Ascending aorta (tissue), 2 donors: Measurements from ENCODE around the gene DVL1. TPM values are rescaled to one million over a fixed set of nuclear protein-coding genes. Genes with fewer than 3 reads are reported as not detected.
"Not testable (repeated sequence)": the region's sequence is repeated elsewhere in the genome, so short reads cannot be mapped to it uniquely, and the experiment has no call there.

Experiments
- DNase-seq, 2 donors: peaks; one replicate each; pipeline ENCODE4 v3.0.0-alpha.2; 2019; ENCODE audit warnings: low spot score in 2 of 2
- H3K27ac ChIP-seq, 2 donors: fragments of 200-600 bp; sonication (generic); one replicate each; pipeline ENCODE4 v1.5.1; 2016 to 2017; ENCODE audit warnings: mild to moderate bottlenecking in 1 of 2
- H3K27me3 ChIP-seq: fragments of 200-600 bp; sonication (generic); one replicate; pipeline ENCODE4 v1.5.1; 2017
- H3K36me3 ChIP-seq, 2 donors: fragments of 200-600 bp; sonication (generic); one replicate each; pipeline ENCODE4 v1.5.1; 2016
- H3K4me1 ChIP-seq, 2 donors: fragments of 200-600 bp; sonication (generic); one replicate each; pipeline ENCODE4 v1.5.1; 2016 to 2017; ENCODE audit warnings: mild to moderate bottlenecking in 1 of 2
- H3K4me3 ChIP-seq, 2 donors: fragments of 200-600 bp; sonication (generic); one replicate each; pipeline ENCODE4 v1.5.1; 2016 to 2017; ENCODE audit warnings: mild to moderate bottlenecking in 1 of 2
- H3K9me3 ChIP-seq, 2 donors: fragments of 200-600 bp; sonication (generic); one replicate each; pipeline ENCODE4 v1.5.1; 2016
- CTCF ChIP-seq, 3 experiments: fragments of 200-600 bp in 2 of 3; fragments of 450-650 bp in 1 of 3; sonication (generic) in 2 of 3; IDR thresholded peaks; one replicate each; pipeline ENCODE4 v1.5.1; 2016 to 2019; ENCODE audit warnings: antibody characterized with exemption in 3 of 3, mild to moderate bottlenecking in 1 of 3, moderate library complexity in 1 of 3
- intact Hi-C: fragments of 100-400 bp; cut with DNase I; formaldehyde crosslinking; loops from one replicate; pipeline ENCODE4 v1.15.1; 2023
- total RNA-seq: library from RNA; depleted of rRNA; stranded (reverse); fragments of >200 nt; gene quantifications from one replicate; pipeline ENCODE4 v1.1.0, GENCODE V29; 2016

DVL1 gene
- total RNA-seq, 1 donor from 2014 or later = 66.7 TPM

GRCh38 chr1:1387098-1388077 is 38.2 kb upstream of the DVL1 start:
- Histone ChIP-seq H3K27ac (no peak overlapping the region), H3K9me3 (no peaks in the 10 kb centered on the region), H3K4me3 (no peak overlapping the region), H3K4me1 (no peaks in the 10 kb centered on the region), H3K36me3 (peaks cover 67 to 76% of the 10 kb centered on the region in 2 donors), H3K27me3 (no peaks in the 10 kb centered on the region)
- DNase-seq = no peak
- intact Hi-C loops = no loop called here
- TF ChIP-seq CTCF (IDR thresholded peaks at IDR 0.05) = no peak

GRCh38 chr1:1385931-1386330 is 36.7 kb upstream of the DVL1 start:
- DNase-seq = no peak
- Histone ChIP-seq H3K27ac (no peak overlapping the region), H3K4me3 (no peak overlapping the region), H3K9me3 (no peaks in the 10 kb centered on the region), H3K27me3 (no peaks in the 10 kb centered on the region), H3K4me1 (no peaks in the 10 kb centered on the region), H3K36me3 (peaks cover 64 to 65% of the 10 kb centered on the region in 2 donors)
- intact Hi-C loops = no loop called here
- TF ChIP-seq CTCF (IDR thresholded peaks at IDR 0.05) = no peak

- H3K9me3 ChIP-seq, H3K4me3 ChIP-seq, DNase-seq, H3K27ac ChIP-seq, H3K27me3 ChIP-seq, intact Hi-C loops, H3K4me1 ChIP-seq: not testable (repeated sequence)
- H3K36me3 ChIP-seq = peaks cover 58 to 59% of the 10 kb centered on the region in 2 donors
These were observed 36.1 kb upstream of the DVL1 start for GRCh38 chr1:1385339-1385738.

GRCh38 chr1:1381294-1381693 is 32.1 kb upstream of the DVL1 start:
- peaks cover 19% of the 10 kb centered on the region in 2 donors for H3K36me3 ChIP-seq
- DNase-seq = no peak
- no peaks in the 10 kb centered on the region for H3K27me3 ChIP-seq
- no peak overlapping the region for H3K4me3 ChIP-seq
- intact Hi-C loops = no loop called here
- H3K27ac ChIP-seq = no peak overlapping the region
- no peaks in the 10 kb centered on the region for H3K4me1 ChIP-seq
- no peaks in the 10 kb centered on the region for H3K9me3 ChIP-seq
- TF ChIP-seq CTCF (IDR thresholded peaks at IDR 0.05) = no peak

GRCh38 chr1:1380860-1381259 is 31.6 kb upstream of the DVL1 start:
- intact Hi-C loops = no loop called here
- Histone ChIP-seq H3K4me1 (peaks cover 1 to 2% of the 10 kb centered on the region in 2 donors), H3K36me3 (peaks cover 14 to 15% of the 10 kb centered on the region in 2 donors), H3K9me3 (no peaks in the 10 kb centered on the region), H3K4me3 (no peak overlapping the region), H3K27ac (no peak overlapping the region), H3K27me3 (no peaks in the 10 kb centered on the region)
- no peak for DNase-seq
- no peak for TF ChIP-seq CTCF (IDR thresholded peaks at IDR 0.05)

- Histone ChIP-seq H3K4me3 (no peak overlapping the region), H3K9me3 (no peaks in the 10 kb centered on the region), H3K36me3 (peaks cover 12% of the 10 kb centered on the region in 2 donors), H3K4me1 (peaks cover 16 to 18% of the 10 kb centered on the region in 2 donors), H3K27me3 (no peaks in the 10 kb centered on the region), H3K27ac (no peak overlapping the region)
- no peak for DNase-seq
- intact Hi-C loops = no loop called here
- TF ChIP-seq CTCF (IDR thresholded peaks at IDR 0.05) = no peak
These were observed 28.5 kb upstream of the DVL1 start for GRCh38 chr1:1377540-1378205.
